GM19455 (cell line): Measurements from ENCODE around the gene TAGLN3.
A peak's percentile ranks its signal among the peaks of the same experiment; 100 is the strongest.
"Not testable (repeated sequence)": the region's sequence is repeated elsewhere in the genome, so short reads cannot be mapped to it uniquely, and the experiment has no call there.

Experiments used
- ATAC-seq: cut with Tn5 transposase; IDR thresholded peaks from one replicate; pipeline ENCODE4 v1.9.1; 2021; ENCODE audit not compliant: unreplicated experiment

Gene TAGLN3

GRCh38 chr3:112007633-112008032 is 8.9 kb downstream of the TAGLN3 start:
- no peak for ATAC-seq

- no peak for ATAC-seq
Observed at GRCh38 chr3:112009670-112010069, 10.9 kb downstream of the TAGLN3 start.

GRCh38 chr3:112010636-112011035 is 11.9 kb downstream of the TAGLN3 start:
- ATAC-seq, result no peak

GRCh38 chr3:112011376-112011940 is 12.7 kb downstream of the TAGLN3 start:
- ATAC-seq, result no peak

GRCh38 chr3:112012205-112012992 is 13.7 kb downstream of the TAGLN3 start:
- ATAC-seq, result no peak

- ATAC-seq, result peak; percentile 84
Observed at GRCh38 chr3:112013058-112013783, 14.5 kb downstream of the TAGLN3 start.

- ATAC-seq, result no peak
Observed at GRCh38 chr3:112013784-112014143, 15.0 kb downstream of the TAGLN3 start.

- ATAC-seq, result no peak
Observed at GRCh38 chr3:112017091-112017490, 18.4 kb downstream of the TAGLN3 start.

- ATAC-seq, result no peak
Observed at GRCh38 chr3:112018712-112019111, 20.0 kb downstream of the TAGLN3 start.

GRCh38 chr3:112019716-112020115 is 21.0 kb downstream of the TAGLN3 start:
- no peak for ATAC-seq

- no peak for ATAC-seq
Observed at GRCh38 chr3:112020674-112021085, 22.0 kb downstream of the TAGLN3 start.

- ATAC-seq, result no peak
Observed at GRCh38 chr3:112027142-112027541, 28.4 kb downstream of the TAGLN3 start.

GRCh38 chr3:112027826-112028225 is 29.1 kb downstream of the TAGLN3 start:
- no peak for ATAC-seq

GRCh38 chr3:112030901-112031300 is 32.2 kb downstream of the TAGLN3 start:
- ATAC-seq, result no peak

GRCh38 chr3:112032098-112032731 is 33.5 kb downstream of the TAGLN3 start:
- ATAC-seq, result no peak

- ATAC-seq, result no peak
Observed at GRCh38 chr3:112034436-112034835, 35.7 kb downstream of the TAGLN3 start, which contains the start of gene TMPRSS7. TMPRSS7 (plus strand) TSS chr3:112034736; CDS start chr3:112034846, 110 bp downstream.

- ATAC-seq, result no peak
Observed at GRCh38 chr3:112035241-112035640, 36.5 kb downstream of the TAGLN3 start.

- not testable (repeated sequence) for ATAC-seq
Observed at GRCh38 chr3:112037194-112037593, 38.5 kb downstream of the TAGLN3 start.

GRCh38 chr3:112038863-112039262 is 40.1 kb downstream of the TAGLN3 start:
- ATAC-seq, result no peak

- no peak for ATAC-seq
Observed at GRCh38 chr3:112041321-112041720, 42.6 kb downstream of the TAGLN3 start.

- ATAC-seq, result no peak
Observed at GRCh38 chr3:112042842-112043280, 44.1 kb downstream of the TAGLN3 start.
